ENCODE measurements around the gene PDE7B.

DNA sequence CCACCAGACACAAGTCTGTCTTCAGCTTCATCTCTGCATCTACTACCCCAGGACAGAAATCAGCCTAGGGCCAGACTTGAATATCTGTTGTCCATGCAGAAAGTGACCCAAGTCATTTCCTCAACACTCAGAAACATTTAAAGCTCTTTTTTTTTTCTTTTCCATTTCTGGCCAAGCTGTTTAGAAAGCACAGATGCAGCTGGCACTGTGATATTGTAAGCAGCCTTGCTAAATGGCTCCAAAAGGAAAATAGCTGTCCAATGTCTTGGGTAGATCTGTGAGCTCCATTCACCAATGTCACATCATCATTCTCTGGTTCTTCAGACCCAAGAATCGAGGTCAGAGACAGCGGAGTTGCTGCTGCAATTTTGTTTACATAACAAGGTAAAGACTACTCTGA, 174.2 kb downstream of the PDE7B start:
- TF ChIP-seq EP300 (IDR thresholded peaks at IDR 0.05) = no peak
- no peak for TF ChIP-seq CTCF (IDR thresholded peaks at IDR 0.05)

Measured in tibial nerve (tissue), 4 donors.